K562 (cell line): Measurements from ENCODE around the gene MYMX. TPM values are rescaled to one million over a fixed set of nuclear protein-coding genes. Genes with fewer than 3 reads are reported as not detected.

Experiments
- ATF1 ChIP-seq, 2 experiments: fragments of 450-650 bp in 1 of 2; IDR thresholded peaks; 2 replicates each; pipeline ENCODE4 v1.6.1; 2016; ENCODE audit warnings: missing compliant biosample characterization in 1 of 2, missing genetic modification characterization in 1 of 2
- CBX3 ChIP-seq, 2 experiments: IDR thresholded peaks; 1 replicate in 1 of 2; 2 replicates in 1 of 2; pipeline ENCODE4 v1.6.1; 2012; ENCODE audit warnings: inconsistent platforms in 2 of 2, low read length in 2 of 2, borderline replicate concordance in 1 of 2, control low read depth in 1 of 2
- CHCHD3 ChIP-seq: fragments of 250-450 bp; sonication (Bioruptor Pico); IDR thresholded peaks from 2 replicates; pipeline ENCODE4 v2.1.2; 2022; ENCODE audit warnings: mild to moderate bottlenecking
- MXI1 ChIP-seq: IDR thresholded peaks from 2 replicates; pipeline ENCODE4 v1.6.1; 2011; ENCODE audit warnings: low read depth, mild to moderate bottlenecking, improper control_type of control experiment, low read length
- NFE2 ChIP-seq: IDR thresholded peaks from 2 replicates; pipeline ENCODE4 v1.6.1; 2014; ENCODE audit warnings: antibody characterized with exemption, low read depth
- PTTG1 ChIP-seq: fragments of 450-650 bp; IDR thresholded peaks from 2 replicates; pipeline ENCODE4 v1.6.1; 2016; ENCODE audit warnings: low read depth, mild to moderate bottlenecking, missing genetic modification characterization, missing compliant biosample characterization
- SMAD4 ChIP-seq: fragments of 250-450 bp; sonication (Bioruptor Pico); conservative IDR thresholded peaks from 2 replicates; pipeline ENCODE4 v1.8.0; 2021; ENCODE audit warnings: inconsistent platforms, mild to moderate bottlenecking, moderate library complexity
- TEAD1 ChIP-seq, 2 experiments: fragments of 450-650 bp in 1 of 2; sonication (generic) in 1 of 2; formaldehyde crosslinking; IDR thresholded peaks; 2 replicates each; pipeline versions ENCODE4 v1.4.0 to v1.8.0; 2020 to 2022; ENCODE audit warnings: mild to moderate bottlenecking in 2 of 2, missing genetic modification reagents in 1 of 2
- XRCC5 ChIP-seq: fragments of 200-400 bp; formaldehyde crosslinking; IDR thresholded peaks from 2 replicates; pipeline ENCODE4 v1.6.1; 2017; ENCODE audit warnings: low read depth, mild to moderate bottlenecking, low read length
- ZFX ChIP-seq: sonication (generic); formaldehyde crosslinking; IDR thresholded peaks from 2 replicates; pipeline ENCODE4 v1.8.0; 2022; ENCODE audit warnings: mild to moderate bottlenecking, missing genetic modification reagents, moderate library complexity
- ZNF224 ChIP-seq: sonication (generic); formaldehyde crosslinking; IDR thresholded peaks from 2 replicates; pipeline ENCODE4 v1.8.0; 2022; ENCODE audit warnings: mild to moderate bottlenecking, missing genetic modification reagents
- ZNF707 ChIP-seq: fragments of 250-450 bp; sonication (Bioruptor Pico); conservative IDR thresholded peaks from 2 replicates; pipeline ENCODE4 v1.8.0; 2022; ENCODE audit warnings: inconsistent platforms, mild to moderate bottlenecking, moderate library complexity
- ZNF75A ChIP-seq: fragments of 450-650 bp; formaldehyde crosslinking; IDR thresholded peaks from 2 replicates; pipeline ENCODE4 v1.4.0; 2020; ENCODE audit warnings: mild to moderate bottlenecking
- polyA plus RNA-seq, 8 experiments: library from polyadenylated mRNA; depleted of rRNA in 4 of 8; stranded (reverse) in 5 of 8; unstranded in 3 of 8; fragments of >200 nt; fragmentation: Nextera tagmentation in 2 of 8; fragmentation: Illumina TruSeq in 1 of 8; extraction: Ambion mirVana in 2 of 8; extraction: Trizol in 1 of 8; gene quantifications; 2 replicates each; pipeline versions ENCODE4 v1.2.1 to v1.2.3, GENCODE V29; 2011 to 2014; ENCODE audit warnings: inconsistent platforms in 1 of 8, missing spikeins in 1 of 8
- total RNA-seq, 7 experiments: library from RNA; depleted of rRNA in 6 of 7; stranded (reverse); fragments of >200 nt in 6 of 7; fragmentation: Illumina TruSeq in 2 of 7; extraction: Trizol in 2 of 7; gene quantifications; 2 replicates each; pipeline versions ENCODE4 v1.2.1 to v1.2.3, GENCODE V29; 2011 to 2021; ENCODE audit warnings: low replicate concordance in 1 of 7
- TF ChIP-seq, protein P1 (sequence below): sonication (generic); formaldehyde crosslinking; IDR thresholded peaks from 2 replicates; pipeline ENCODE4 v1.8.1; 2023; ENCODE audit warnings: missing genetic modification reagents, mild to moderate bottlenecking, borderline replicate concordance
- TF ChIP-seq, protein P2 (sequence below): sonication (generic); formaldehyde crosslinking; IDR thresholded peaks from 2 replicates; pipeline ENCODE4 v1.8.1; 2022; ENCODE audit warnings: missing genetic modification reagents
- TF ChIP-seq, protein P3 (sequence below): fragments of 250-450 bp; sonication (Bioruptor Pico); IDR thresholded peaks from 2 replicates; pipeline ENCODE4 v1.5.0; 2021; ENCODE audit warnings: mild to moderate bottlenecking, moderate library complexity

MYMX gene
- total and polyA plus RNA-seq, 9 of the 15 experiments (the other 6 are each of a cell fraction or from before 2014, with no cell fraction given) = 0.12 TPM; not detected in 8

DNA sequence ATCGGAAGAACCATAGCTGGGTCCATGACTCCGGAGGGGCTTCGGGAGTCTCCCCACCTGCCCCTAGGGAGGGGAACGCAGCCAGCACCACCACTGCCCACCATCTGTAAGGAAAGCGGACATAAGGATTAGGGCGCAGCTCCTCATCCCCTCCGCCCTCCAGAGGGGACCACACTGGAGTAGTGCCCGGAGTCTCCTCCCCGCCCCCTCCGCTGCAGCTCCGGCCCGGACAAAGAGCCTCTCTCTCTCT lies 40.0 kb downstream of the MYMX start (continued):
- TF ChIP-seq, protein P1, sequence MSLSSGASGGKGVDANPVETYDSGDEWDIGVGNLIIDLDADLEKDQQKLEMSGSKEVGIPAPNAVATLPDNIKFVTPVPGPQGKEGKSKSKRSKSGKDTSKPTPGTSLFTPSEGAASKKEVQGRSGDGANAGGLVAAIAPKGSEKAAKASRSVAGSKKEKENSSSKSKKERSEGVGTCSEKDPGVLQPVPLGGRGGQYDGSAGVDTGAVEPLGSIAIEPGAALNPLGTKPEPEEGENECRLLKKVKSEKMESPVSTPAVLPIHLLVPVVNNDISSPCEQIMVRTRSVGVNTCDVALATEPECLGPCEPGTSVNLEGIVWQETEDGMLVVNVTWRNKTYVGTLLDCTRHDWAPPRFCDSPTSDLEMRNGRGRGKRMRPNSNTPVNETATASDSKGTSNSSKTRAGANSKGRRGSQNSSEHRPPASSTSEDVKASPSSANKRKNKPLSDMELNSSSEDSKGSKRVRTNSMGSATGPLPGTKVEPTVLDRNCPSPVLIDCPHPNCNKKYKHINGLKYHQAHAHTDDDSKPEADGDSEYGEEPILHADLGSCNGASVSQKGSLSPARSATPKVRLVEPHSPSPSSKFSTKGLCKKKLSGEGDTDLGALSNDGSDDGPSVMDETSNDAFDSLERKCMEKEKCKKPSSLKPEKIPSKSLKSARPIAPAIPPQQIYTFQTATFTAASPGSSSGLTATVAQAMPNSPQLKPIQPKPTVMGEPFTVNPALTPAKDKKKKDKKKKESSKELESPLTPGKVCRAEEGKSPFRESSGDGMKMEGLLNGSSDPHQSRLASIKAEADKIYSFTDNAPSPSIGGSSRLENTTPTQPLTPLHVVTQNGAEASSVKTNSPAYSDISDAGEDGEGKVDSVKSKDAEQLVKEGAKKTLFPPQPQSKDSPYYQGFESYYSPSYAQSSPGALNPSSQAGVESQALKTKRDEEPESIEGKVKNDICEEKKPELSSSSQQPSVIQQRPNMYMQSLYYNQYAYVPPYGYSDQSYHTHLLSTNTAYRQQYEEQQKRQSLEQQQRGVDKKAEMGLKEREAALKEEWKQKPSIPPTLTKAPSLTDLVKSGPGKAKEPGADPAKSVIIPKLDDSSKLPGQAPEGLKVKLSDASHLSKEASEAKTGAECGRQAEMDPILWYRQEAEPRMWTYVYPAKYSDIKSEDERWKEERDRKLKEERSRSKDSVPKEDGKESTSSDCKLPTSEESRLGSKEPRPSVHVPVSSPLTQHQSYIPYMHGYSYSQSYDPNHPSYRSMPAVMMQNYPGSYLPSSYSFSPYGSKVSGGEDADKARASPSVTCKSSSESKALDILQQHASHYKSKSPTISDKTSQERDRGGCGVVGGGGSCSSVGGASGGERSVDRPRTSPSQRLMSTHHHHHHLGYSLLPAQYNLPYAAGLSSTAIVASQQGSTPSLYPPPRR (CRISPR knock-in tag) = 0 out of 2 replicates have a peak, but pooled peaks have one; percentile 11
- TF ChIP-seq ZFX (CRISPR knock-in tag) (0 out of 2 replicates have a peak, but pooled peaks have one; percentile 18), ZNF707 (CRISPR knock-in tag) (no peak), ZNF75A (CRISPR knock-in tag) (no peak), MXI1 (no peak), NFE2 (no peak), TEAD1 (CRISPR knock-in tag; IDR thresholded peaks at IDR 0.05) (0 out of 4 replicates have a peak, but pooled peaks of 1 of the 2 experiments have one; percentile 8), CBX3 (IDR thresholded peaks at IDR 0.05; ENCODE audit: borderline replicate concordance in 1 of 2, low read length in 2 of 2) (no peak), PTTG1 (tag) (no peak), SMAD4 (0 out of 2 replicates have a peak, but pooled peaks have one; percentile 14), CHCHD3 (no peak), ATF1 (CRISPR knock-in tag; IDR thresholded peaks at IDR 0.05) (no peak), ATF1 (tag; IDR thresholded peaks at IDR 0.05) (no peak), XRCC5 (0 out of 2 replicates have a peak, but pooled peaks have one; percentile 19), ZNF224 (CRISPR knock-in tag) (no peak)
- TF ChIP-seq, protein P2, sequence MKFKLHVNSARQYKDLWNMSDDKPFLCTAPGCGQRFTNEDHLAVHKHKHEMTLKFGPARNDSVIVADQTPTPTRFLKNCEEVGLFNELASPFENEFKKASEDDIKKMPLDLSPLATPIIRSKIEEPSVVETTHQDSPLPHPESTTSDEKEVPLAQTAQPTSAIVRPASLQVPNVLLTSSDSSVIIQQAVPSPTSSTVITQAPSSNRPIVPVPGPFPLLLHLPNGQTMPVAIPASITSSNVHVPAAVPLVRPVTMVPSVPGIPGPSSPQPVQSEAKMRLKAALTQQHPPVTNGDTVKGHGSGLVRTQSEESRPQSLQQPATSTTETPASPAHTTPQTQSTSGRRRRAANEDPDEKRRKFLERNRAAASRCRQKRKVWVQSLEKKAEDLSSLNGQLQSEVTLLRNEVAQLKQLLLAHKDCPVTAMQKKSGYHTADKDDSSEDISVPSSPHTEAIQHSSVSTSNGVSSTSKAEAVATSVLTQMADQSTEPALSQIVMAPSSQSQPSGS = no peak
- TF ChIP-seq, protein P3, sequence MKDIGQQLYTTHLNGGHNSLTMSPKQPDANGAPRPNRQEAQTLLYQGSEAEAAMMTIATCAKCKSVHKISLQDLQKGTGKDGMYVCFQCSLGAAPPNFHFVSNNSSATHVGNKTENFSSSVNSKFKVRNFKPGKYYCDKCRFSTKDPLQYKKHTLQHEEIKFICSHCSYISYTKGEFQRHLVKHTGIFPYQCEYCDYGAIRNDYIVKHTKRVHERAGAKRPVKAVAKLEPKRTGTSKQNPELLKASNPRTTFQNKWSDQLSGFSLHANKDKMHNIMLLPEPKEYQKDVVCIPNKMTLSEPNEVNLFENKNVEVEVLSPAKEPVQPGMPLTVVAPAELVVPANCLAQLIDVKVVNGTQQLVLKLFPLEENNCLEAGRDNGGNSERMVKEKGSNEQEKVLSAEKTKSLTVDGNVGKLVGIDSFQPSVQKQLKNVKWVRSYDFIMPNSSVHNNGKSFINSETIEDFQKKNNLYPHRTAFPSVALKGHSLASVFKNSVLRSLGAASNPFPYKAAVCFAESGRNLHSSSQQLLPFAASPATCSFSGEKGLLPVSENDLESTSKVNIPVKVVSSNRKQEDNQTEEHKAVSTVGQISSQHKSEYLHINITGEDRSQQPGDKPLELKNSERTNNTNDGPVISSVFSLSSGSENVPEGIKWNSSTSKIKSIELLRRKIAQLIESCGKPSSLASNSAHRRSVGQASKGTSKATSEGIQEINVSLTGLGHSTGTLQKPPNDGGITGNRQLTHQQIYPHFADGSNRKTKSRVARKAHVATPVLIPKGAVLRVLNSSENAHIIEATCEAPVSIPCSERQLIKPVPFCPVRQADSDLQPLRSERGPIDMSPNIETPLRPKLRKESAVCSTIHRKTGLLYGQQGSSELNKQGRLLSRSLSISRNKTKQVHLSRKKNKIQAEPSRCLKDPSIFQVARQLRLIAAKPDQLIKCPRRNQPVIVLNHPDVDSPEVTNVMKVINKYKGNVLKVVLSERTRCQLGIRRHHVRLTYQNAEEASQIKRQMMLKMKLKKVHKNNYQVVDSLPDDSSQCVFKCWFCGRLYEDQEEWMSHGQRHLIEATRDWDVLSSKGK (CRISPR knock-in tag) = no peak
